Measurements from ENCODE around the gene GSPT2. TPM values are rescaled to one million over a fixed set of nuclear protein-coding genes. Genes with fewer than 3 reads are reported as not detected.
"Not testable (repeated sequence)": the region's sequence is repeated elsewhere in the genome, so short reads cannot be mapped to it uniquely, and the experiment has no call there.

GSPT2 gene
- 10 to 100 TPM; 19.0 to 24.2 (median 21.4) TPM for polyA plus RNA-seq (ENCODE audit: insufficient read length in 4 of 4)

- peak; percentile 21 to 59 (median 36) for DNase-seq (ENCODE audit: low read depth in 4 of 4, low spot score in 2 of 4)
Observed at GRCh38 chrX:51743179-51743957, at the start of gene GSPT2. GSPT2 (plus strand) TSS chrX:51743442; CDS start chrX:51743627, 185 bp downstream.

- no peak for DNase-seq (ENCODE audit: low read depth in 4 of 4, low spot score in 2 of 4)
Observed at GRCh38 chrX:51694254-51694653, 49.0 kb upstream of the GSPT2 start.

GRCh38 chrX:51697397-51697796 is 45.8 kb upstream of the GSPT2 start:
- no peak for DNase-seq (ENCODE audit: low read depth in 4 of 4, low spot score in 2 of 4)

GRCh38 chrX:51710277-51711164 is 32.7 kb upstream of the GSPT2 start, which contains the start of gene CENPVL1:
CENPVL1 (plus strand) TSS chrX:51710512; CDS start chrX:51710512, 0 bp downstream.
- not testable (repeated sequence) for DNase-seq (ENCODE audit: low read depth in 4 of 4, low spot score in 2 of 4)

GRCh38 chrX:51712943-51713647 is 30.1 kb upstream of the GSPT2 start:
- not testable (repeated sequence) for DNase-seq (ENCODE audit: low read depth in 4 of 4, low spot score in 2 of 4)

GRCh38 chrX:51728202-51728601 is 15.0 kb upstream of the GSPT2 start:
- no peak for DNase-seq (ENCODE audit: low read depth in 4 of 4, low spot score in 2 of 4)

GRCh38 chrX:51737091-51737490 is 6.2 kb upstream of the GSPT2 start:
- no peak for DNase-seq (ENCODE audit: low read depth in 4 of 4, low spot score in 2 of 4)

GRCh38 chrX:51742586-51742985 is 656 bp upstream of the GSPT2 start:
- DNase-seq (ENCODE audit: low read depth in 4 of 4, low spot score in 2 of 4), result no peak

GRCh38 chrX:51747671-51748070 is 4.4 kb downstream of the GSPT2 start:
- DNase-seq (ENCODE audit: low read depth in 4 of 4, low spot score in 2 of 4), result no peak

GRCh38 chrX:51759055-51759839 is 16.0 kb downstream of the GSPT2 start:
- DNase-seq (ENCODE audit: low read depth in 4 of 4, low spot score in 2 of 4), result no peak

- DNase-seq (ENCODE audit: low read depth in 4 of 4, low spot score in 2 of 4), result no peak
Observed at GRCh38 chrX:51760657-51761056, 17.4 kb downstream of the GSPT2 start.

GRCh38 chrX:51766546-51766945 is 23.3 kb downstream of the GSPT2 start:
- DNase-seq (ENCODE audit: low read depth in 4 of 4, low spot score in 2 of 4), result no peak

- no peak for DNase-seq (ENCODE audit: low read depth in 4 of 4, low spot score in 2 of 4)
Observed at GRCh38 chrX:51776851-51777250, 33.6 kb downstream of the GSPT2 start.

- no peak for DNase-seq (ENCODE audit: low read depth in 4 of 4, low spot score in 2 of 4)
Observed at GRCh38 chrX:51779306-51779705, 36.1 kb downstream of the GSPT2 start.

- no peak for DNase-seq (ENCODE audit: low read depth in 4 of 4, low spot score in 2 of 4)
Observed at GRCh38 chrX:51795136-51795535, 51.9 kb downstream of the GSPT2 start.

Other genes with a start within 250 kb of the GSPT2 start
- gene NUDT11, start 246.8 kb upstream of the GSPT2 start, polyA plus RNA-seq (ENCODE audit: insufficient read length in 4 of 4), result 10 to 100 TPM; 12.6 to 15.4 (median 13.6) TPM
- 1 to 10 TPM; 1.2 to 1.8 (median 1.3) TPM for gene CENPVL3, start 124.5 kb upstream of the GSPT2 start, polyA plus RNA-seq (ENCODE audit: insufficient read length in 4 of 4)
- gene CENPVL2, start 60.6 kb upstream of the GSPT2 start, polyA plus RNA-seq (ENCODE audit: insufficient read length in 4 of 4), result under 1 TPM; 0.20 to 0.40 (median 0.28) TPM
- under 1 TPM; 0.20 to 0.40 (median 0.28) TPM for gene CENPVL1, start 32.9 kb upstream of the GSPT2 start, polyA plus RNA-seq (ENCODE audit: insufficient read length in 4 of 4)
- gene MAGED1, start 150.2 kb downstream of the GSPT2 start, polyA plus RNA-seq (ENCODE audit: insufficient read length in 4 of 4), result 100 to 1,000 TPM; 296 to 339 (median 326) TPM

Measured in left renal cortex interstitium (tissue), 4 donors.